ENCODE results near the gene BRAF.
A peak's percentile ranks its signal among the peaks of the same experiment; 100 is the strongest.
"Not testable (repeated sequence)": the region's sequence is repeated elsewhere in the genome, so short reads cannot be mapped to it uniquely, and the experiment has no call there.

BRAF gene

DNA sequence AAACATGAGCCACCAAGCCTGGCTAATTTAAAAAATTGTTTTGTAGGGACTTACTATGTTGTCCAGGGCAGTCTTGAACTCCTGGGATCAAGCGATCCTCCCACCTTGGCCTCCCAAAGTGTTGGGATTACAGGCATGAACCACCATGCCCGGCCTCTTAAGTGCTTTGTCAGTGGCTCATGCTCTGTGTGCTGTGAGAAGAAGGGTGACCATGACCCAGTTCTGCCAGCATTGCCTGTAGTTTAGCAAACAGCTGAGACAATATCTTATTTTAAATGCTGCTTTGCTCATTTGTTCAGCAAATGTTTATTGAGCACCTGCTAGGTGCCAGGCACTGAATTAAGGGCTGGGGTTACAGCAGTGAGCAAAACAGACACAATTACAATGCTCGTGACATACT is 243.0 kb downstream of the BRAF start:
- DNase-seq (ENCODE audit: low read depth, low spot score): no peak

GRCh38 chr7:140680886-140681285 is 243.8 kb downstream of the BRAF start:
- no peak for DNase-seq (ENCODE audit: low read depth, low spot score)

GRCh38 chr7:140679186-140679585 is 245.5 kb downstream of the BRAF start:
- DNase-seq (ENCODE audit: low read depth, low spot score): no peak

DNA sequence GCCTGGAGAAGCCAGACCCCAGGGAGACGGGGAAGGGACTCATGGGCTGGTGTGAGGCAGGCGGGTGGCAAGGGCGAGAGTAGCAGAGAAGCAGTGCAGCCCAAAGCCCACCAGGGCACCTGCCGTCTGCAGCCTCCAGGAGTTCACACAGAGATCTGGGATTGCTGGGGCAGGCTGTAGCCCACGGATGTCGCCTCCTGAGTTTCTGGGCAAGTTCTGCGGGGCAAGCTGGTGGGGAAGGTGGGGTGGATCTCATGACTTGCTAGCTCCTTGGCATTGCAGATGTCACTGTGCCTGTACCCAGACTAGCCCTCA is 246.0 kb downstream of the BRAF start:
- DNase-seq (ENCODE audit: low read depth, low spot score): no peak

DNA sequence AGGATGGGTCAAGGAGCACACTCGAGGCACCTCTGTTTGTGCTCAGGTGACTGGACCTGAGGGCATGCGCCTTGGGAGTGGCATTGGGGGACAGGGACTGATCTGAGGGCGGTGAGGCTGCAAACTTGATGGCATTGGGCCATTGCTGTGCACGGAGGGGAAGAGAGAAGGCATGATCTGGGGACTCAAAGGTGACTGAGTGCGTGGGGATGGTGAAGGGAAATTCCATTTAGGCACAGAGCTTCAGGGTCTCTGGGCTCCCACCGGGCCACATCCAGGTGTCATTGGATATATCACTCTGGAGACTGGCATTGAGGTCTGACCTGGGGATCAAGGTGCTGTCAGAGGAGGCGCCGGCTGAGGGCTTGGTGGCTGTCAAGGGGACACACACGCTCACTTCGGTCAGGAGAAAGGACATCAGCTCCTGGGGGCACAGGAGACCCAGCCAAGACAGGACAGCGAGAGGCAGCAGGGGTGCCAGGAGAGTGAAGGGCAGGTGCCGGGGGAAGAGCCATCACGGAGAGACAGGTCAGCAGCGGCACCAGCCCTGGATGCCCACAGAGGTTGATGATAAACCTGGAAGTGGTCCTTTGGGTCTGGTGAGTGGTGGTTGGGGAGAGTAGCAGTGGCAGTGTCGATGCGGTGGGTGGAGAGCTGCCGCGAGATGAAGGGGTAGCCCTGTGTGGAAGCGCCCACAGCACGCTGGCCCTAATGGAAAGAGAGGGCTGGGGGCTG is 246.5 kb downstream of the BRAF start:
- DNase-seq (ENCODE audit: low read depth, low spot score): no peak

DNA sequence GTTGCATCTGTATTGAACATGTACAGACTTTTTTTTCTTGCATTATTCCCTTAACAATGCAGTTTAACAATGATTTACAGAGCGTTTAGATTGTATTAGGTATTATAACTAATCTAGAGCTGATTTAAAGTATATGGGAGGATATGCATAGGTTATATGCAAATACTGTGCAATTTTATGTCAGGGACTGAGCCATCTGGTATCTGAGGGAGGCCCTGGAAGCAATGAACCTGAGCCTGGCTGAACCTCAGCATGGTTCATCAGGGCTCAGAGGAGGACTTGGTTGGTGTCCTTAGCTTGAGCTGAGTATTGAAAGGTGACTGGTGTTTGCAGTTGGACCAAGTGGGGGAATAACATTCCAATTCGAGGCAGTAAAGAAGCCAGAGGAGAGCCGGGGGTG is 247.2 kb downstream of the BRAF start:
- no peak for DNase-seq (ENCODE audit: low read depth, low spot score)

DNA sequence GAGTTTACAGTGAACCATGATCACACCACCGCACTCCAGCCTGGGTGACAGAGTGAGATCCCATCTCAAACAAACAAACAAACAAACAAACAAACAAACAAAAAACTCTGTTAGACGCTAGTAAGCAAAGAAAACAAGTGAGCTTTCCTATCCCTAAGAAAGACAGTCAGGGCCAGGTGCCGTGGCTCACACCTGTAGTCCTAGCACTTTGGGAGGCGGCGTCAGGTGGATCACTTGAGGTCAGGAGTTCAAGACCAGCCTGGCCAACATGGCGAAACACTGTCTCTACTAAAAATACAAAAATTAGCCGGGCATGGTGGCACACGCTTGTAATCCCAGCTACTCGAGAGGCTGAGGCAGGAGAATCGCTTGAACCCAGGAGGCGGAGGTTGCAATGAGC is 247.8 kb downstream of the BRAF start:
- not testable (repeated sequence) for DNase-seq (ENCODE audit: low read depth, low spot score)

DNA sequence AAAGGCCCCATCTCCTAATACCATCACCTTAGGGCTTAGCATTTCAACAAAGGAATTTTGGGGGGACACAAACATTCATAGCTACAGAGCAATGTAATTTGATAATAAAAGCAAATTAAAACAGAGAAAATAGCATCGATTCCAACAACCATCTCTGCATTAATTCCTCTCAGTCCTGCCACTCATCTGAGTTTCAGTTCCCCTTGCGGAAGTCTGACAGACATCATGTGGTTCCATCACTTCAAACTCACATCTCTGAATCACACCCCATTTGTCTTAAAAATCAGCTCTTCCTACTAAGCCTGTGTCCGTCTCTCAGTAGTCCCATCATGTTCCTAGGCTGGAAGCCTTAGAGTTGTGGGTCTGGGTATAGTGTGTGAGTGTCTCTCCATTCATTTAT is 248.4 kb downstream of the BRAF start:
- no peak for DNase-seq (ENCODE audit: low read depth, low spot score)

DNA sequence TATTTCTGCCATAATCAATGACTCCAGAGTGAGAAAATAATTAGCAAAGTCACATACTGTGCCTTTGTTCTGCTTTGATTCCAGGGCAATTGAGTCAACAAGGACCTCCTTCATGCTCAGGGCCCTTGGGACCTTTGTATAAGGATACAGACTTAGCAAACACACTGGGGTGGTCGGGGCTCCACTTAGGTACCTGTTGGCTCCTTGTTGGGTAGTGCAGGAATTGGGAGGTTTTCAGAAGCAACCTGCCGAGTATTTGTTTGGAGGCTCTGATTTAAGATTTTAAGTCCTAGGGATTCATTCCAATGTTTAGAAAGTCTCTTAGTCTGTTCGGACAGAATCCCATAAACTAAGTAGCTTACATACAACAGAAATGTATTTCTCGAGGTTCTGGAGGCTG is 249.0 kb downstream of the BRAF start:
- no peak for DNase-seq (ENCODE audit: low read depth, low spot score)

DNA sequence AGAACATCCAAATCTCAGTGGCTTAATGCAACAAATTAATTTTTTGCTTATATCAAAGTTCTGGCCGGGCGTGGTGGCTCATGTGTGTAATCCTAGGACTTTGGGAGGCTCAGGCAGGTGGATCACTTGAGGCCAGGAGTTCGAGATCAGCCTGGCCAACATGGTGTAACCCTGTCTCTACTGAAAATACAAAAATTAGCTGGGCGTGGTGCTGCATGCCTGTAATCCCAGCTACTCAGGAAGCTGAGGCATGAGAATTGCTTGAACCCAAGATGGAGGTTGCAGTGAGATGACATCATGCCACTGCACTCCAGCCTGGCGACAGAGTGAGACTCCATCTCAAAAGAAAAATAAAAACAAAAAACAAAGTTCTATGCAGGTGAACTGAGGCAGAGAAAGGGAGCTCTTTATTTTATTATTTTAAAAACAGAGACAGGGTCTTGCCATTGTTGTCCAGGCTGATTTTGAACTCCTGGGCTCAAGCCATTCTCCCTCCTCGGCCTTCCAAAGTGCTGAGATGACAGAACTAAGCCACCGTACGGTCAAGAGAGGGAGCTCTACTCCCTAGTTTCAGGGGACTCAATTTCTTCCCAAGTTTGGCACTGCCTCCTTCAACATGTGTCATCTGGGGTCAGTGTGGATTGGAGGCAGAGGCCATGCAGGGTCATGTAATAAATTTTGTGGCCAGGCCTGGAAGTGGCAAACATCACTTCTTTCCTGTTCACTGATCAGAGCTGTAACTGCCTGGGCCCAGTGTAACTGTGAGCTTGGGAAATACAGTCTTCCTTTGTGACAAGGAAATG is 249.6 kb downstream of the BRAF start:
- peak; percentile 62 for DNase-seq (ENCODE audit: low read depth, low spot score)

GRCh38 chr7:140674356-140674800 is 250.4 kb downstream of the BRAF start:
- DNase-seq (ENCODE audit: low read depth, low spot score): no peak

- no peak for DNase-seq (ENCODE audit: low read depth, low spot score)
Measured at GRCh38 chr7:140673774-140674155, 251.0 kb downstream of the BRAF start.

- peak; percentile 65 for DNase-seq (ENCODE audit: low read depth, low spot score)
Measured at GRCh38 chr7:140673063-140673773, 251.5 kb downstream of the BRAF start.

- no peak for DNase-seq (ENCODE audit: low read depth, low spot score)
Measured at GRCh38 chr7:140672382-140673062, 252.2 kb downstream of the BRAF start, which contains the start of gene ADCK2. TSS of gene ADCK2 (plus strand) at chr7:140672945. CDS start at chr7:140673331, 386 bp downstream.

DNA sequence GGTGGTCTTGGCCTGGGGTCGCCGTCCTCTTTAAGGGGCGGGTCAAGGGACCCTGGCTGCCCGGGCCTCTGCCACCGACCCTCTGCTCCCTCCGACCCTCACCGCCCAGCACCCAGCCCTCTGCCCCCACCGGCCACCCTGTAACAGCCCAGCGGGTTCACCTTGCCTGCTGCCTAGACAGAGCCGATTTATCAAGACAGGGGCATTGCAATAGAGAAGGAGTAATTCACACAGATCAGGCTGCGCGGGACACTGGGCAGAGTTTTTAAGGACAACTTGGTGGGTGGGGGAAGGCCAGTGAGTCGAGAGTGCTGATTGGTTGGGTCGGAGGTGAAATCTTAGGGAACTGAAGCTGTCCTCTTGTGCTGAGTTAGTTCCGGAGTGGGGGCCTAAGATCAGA is 252.8 kb downstream of the BRAF start:
- DNase-seq (ENCODE audit: low read depth, low spot score): no peak

- no peak for DNase-seq (ENCODE audit: low read depth, low spot score)
Measured at GRCh38 chr7:140670343-140670935, 254.3 kb downstream of the BRAF start.

DNA sequence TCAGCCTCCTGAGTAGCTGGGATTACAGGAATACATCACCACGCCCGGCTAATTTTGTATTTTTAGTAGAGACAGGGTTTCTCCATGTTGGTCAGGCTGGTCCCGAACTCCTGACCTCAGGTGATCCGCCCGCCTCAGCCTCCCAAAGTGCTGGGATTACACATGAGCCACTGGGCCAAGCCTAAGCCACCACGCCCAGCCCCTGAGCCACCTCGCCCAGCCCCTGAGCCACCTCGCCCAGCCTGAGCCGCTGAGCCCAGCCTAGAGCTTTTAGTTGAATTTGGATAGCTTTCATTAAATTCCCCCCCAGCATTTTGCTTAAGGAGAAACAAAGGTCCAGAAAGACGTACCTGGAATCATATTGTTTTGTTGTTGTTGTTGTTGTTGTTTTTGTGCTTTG is 254.9 kb downstream of the BRAF start:
- not testable (repeated sequence) for DNase-seq (ENCODE audit: low read depth, low spot score)

DNA sequence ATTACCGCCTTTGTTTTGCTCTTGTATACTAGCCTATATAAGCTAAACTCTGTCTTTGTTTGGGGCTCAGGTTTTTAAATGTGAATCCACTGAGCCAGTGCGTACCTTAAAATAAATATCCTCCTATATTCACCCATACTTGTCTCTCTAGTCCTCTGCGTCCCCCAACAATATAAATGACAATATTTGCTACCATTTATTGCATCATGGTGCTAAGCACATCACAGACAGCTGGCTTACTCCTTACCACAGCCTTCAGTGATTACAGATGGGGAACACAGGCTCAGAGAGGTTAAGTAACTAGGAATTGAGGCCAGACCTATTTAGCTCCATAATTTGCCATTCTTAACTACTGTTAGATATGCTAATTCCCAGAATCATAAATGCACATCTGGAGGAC is 255.4 kb downstream of the BRAF start:
- no peak for DNase-seq (ENCODE audit: low read depth, low spot score)
